NCI-H2171 treated with DMSO at 0.1 percent for 48 hours (cell line): ENCODE measurements around the gene TRAPPC2B.
A peak's percentile ranks its signal among the peaks of the same experiment; 100 is the strongest.
"Not testable (repeated sequence)": the region's sequence is repeated elsewhere in the genome, so short reads cannot be mapped to it uniquely, and the experiment has no call there.

Source experiments
- DNase-seq: peaks from one replicate; lab custom pipeline; 2025; lab: John Stamatoyannopoulos, UW

The TRAPPC2B gene

GRCh38 chr19:57374647-57375046 lies 11.3 kb downstream of the TRAPPC2B start:
- not testable (repeated sequence) for DNase-seq

GRCh38 chr19:57376151-57376550 lies 12.8 kb downstream of the TRAPPC2B start:
- no peak for DNase-seq

- DNase-seq: no peak
These were observed 14.3 kb downstream of the TRAPPC2B start for GRCh38 chr19:57377498-57378146.

- no peak for DNase-seq
These were observed 17.6 kb downstream of the TRAPPC2B start for GRCh38 chr19:57380923-57381322.

GRCh38 chr19:57382806-57383488 lies 19.6 kb downstream of the TRAPPC2B start:
- DNase-seq: no peak

GRCh38 chr19:57389194-57389729 lies 25.9 kb downstream of the TRAPPC2B start:
- no peak for DNase-seq

- DNase-seq: peak; percentile 98
These were observed 26.6 kb downstream of the TRAPPC2B start, which contains the start of gene ZNF548 for GRCh38 chr19:57389730-57390598. ZNF548 (plus strand) TSS chr19:57389854; CDS start chr19:57390100, 246 bp downstream.

GRCh38 chr19:57395710-57396109 lies 32.4 kb downstream of the TRAPPC2B start:
- no peak for DNase-seq

- no peak for DNase-seq
These were observed 35.5 kb downstream of the TRAPPC2B start for GRCh38 chr19:57398868-57399267.

GRCh38 chr19:57403737-57404563 lies 40.6 kb downstream of the TRAPPC2B start:
- no peak for DNase-seq

GRCh38 chr19:57406516-57407123 lies 43.3 kb downstream of the TRAPPC2B start:
- DNase-seq: peak; percentile 35

GRCh38 chr19:57410877-57411671 lies 47.7 kb downstream of the TRAPPC2B start, which contains the start of gene ZNF17:
ZNF17 (plus strand) TSS chr19:57411161; CDS start chr19:57413616, 2,455 bp downstream.
- DNase-seq: peak; percentile 90
